OCI-LY1 (cell line): Measurements from ENCODE around the gene EXTL2.

Source experiments
- H2AFZ ChIP-seq: fragments of 200-600 bp; sonication (generic), shearing (Covaris generic); 2 replicates; pipeline ENCODE4 v1.6.0; 2014; ENCODE audit warnings: antibody characterized with exemption, mild to moderate bottlenecking, low read length
- H3F3A ChIP-seq: fragments of 200-600 bp; sonication (generic), shearing (Covaris generic); 2 replicates; pipeline ENCODE4 v1.6.0; 2014; ENCODE audit warnings: mild to moderate bottlenecking, antibody characterized with exemption, low read length, moderate library complexity; ENCODE audit not compliant: insufficient read depth
- H3K27ac ChIP-seq: fragments of 200-600 bp; sonication (generic); 2 replicates; pipeline ENCODE4 v1.5.1; 2014; ENCODE audit warnings: low read length, mixed run types, mild to moderate bottlenecking, low read depth; ENCODE audit not compliant: poor library complexity, severe bottlenecking
- H3K27me3 ChIP-seq: fragments of 200-600 bp; sonication (generic); 2 replicates; pipeline ENCODE4 v1.6.0; 2014; ENCODE audit warnings: antibody characterized with exemption, mild to moderate bottlenecking, low read length, moderate library complexity; ENCODE audit not compliant: insufficient read depth
- H3K36me3 ChIP-seq: fragments of 200-600 bp; sonication (generic); 2 replicates; pipeline ENCODE4 v1.6.1; 2014; ENCODE audit warnings: mild to moderate bottlenecking, antibody characterized with exemption, low read length, moderate library complexity, mixed read lengths; ENCODE audit not compliant: insufficient read depth
- H3K4me1 ChIP-seq: fragments of 200-600 bp; sonication (generic); 2 replicates; pipeline ENCODE4 v1.5.1; 2014; ENCODE audit warnings: mild to moderate bottlenecking, low read length, moderate library complexity; ENCODE audit not compliant: insufficient read depth, severe bottlenecking
- H3K4me2 ChIP-seq: fragments of 200-600 bp; sonication (generic), shearing (Covaris generic); 2 replicates; pipeline ENCODE4 v1.6.1; 2014; ENCODE audit warnings: low read length
- H3K4me3 ChIP-seq: fragments of 200-600 bp; sonication (generic); 2 replicates; pipeline ENCODE4 v1.5.1; 2014; ENCODE audit warnings: low read length, low read depth, mild to moderate bottlenecking, mixed read lengths; ENCODE audit not compliant: poor library complexity, severe bottlenecking
- H3K79me2 ChIP-seq: fragments of 200-600 bp; shearing (Covaris generic); 2 replicates; pipeline ENCODE4 v1.6.1; 2016; ENCODE audit warnings: mixed run types, low read length, mixed read lengths; ENCODE audit not compliant: insufficient read depth
- H3K9ac ChIP-seq: fragments of 200-600 bp; sonication (generic), shearing (Covaris generic); 2 replicates; pipeline ENCODE4 v1.6.1; 2014; ENCODE audit warnings: mild to moderate bottlenecking, low read length, mixed read lengths
- H3K9me2 ChIP-seq: fragments of 200-600 bp; sonication (generic), shearing (Covaris generic); 2 replicates; pipeline ENCODE4 v1.6.1; 2014; ENCODE audit warnings: low read depth, mild to moderate bottlenecking, low read length, mixed read lengths
- H3K9me3 ChIP-seq: fragments of 200-600 bp; shearing (Covaris generic); 2 replicates; pipeline ENCODE4 v1.6.1; 2014; ENCODE audit warnings: low read length, mixed read lengths
- H4K20me1 ChIP-seq: fragments of 200-600 bp; sonication (generic), shearing (Covaris generic); 2 replicates; pipeline ENCODE4 v1.6.0; 2016; ENCODE audit warnings: mild to moderate bottlenecking, low read length; ENCODE audit not compliant: insufficient read depth
- CTCF ChIP-seq: fragments of 200-600 bp; sonication (generic), shearing (Covaris generic); IDR thresholded peaks from 2 replicates; pipeline ENCODE4 v1.5.1; 2017; ENCODE audit warnings: mild to moderate bottlenecking, antibody characterized with exemption, low read length, moderate library complexity, mixed read lengths
- EZH2 ChIP-seq: fragments of 200-600 bp; sonication (generic), shearing (Covaris generic); IDR thresholded peaks from 2 replicates; pipeline ENCODE4 v1.8.0; 2017; ENCODE audit warnings: borderline replicate concordance, mixed run types, mild to moderate bottlenecking, antibody characterized with exemption, low read length, moderate library complexity, mixed read lengths

EXTL2 gene

GRCh38 chr1:100874433-100874832, 20.2 kb downstream of the EXTL2 start:
- no peaks in the 10 kb centered on the region for H3K9me3 ChIP-seq
- no peak overlapping the region for H3K27ac ChIP-seq
- no peaks in the 10 kb centered on the region for H3K36me3 ChIP-seq
- no peaks in the 10 kb centered on the region for H3F3A ChIP-seq
- H3K4me2 ChIP-seq: no peak overlapping the region
- TF ChIP-seq CTCF: no peak
- H3K4me1 ChIP-seq: no peaks in the 10 kb centered on the region
- H3K9ac ChIP-seq: no peak overlapping the region
- H2AFZ ChIP-seq: no peak overlapping the region
- H3K27me3 ChIP-seq: no peaks in the 10 kb centered on the region
- no peaks in the 10 kb centered on the region for H3K9me2 ChIP-seq
- no peak overlapping the region for H3K4me3 ChIP-seq
- H4K20me1 ChIP-seq: no peaks in the 10 kb centered on the region
- no peaks in the 10 kb centered on the region for H3K79me2 ChIP-seq

- Histone ChIP-seq H3K9me3 (no peaks in the 10 kb centered on the region), H3K27me3 (no peaks in the 10 kb centered on the region), H3K4me3 (no peak overlapping the region), H3K9me2 (no peaks in the 10 kb centered on the region), H3F3A (no peaks in the 10 kb centered on the region), H3K9ac (no peak overlapping the region), H2AFZ (no peak overlapping the region), H3K36me3 (no peaks in the 10 kb centered on the region), H3K27ac (no peak overlapping the region), H4K20me1 (no peaks in the 10 kb centered on the region), H3K79me2 (no peaks in the 10 kb centered on the region), H3K4me1 (no peaks in the 10 kb centered on the region), H3K4me2 (no peak overlapping the region)
- no peak for TF ChIP-seq CTCF
- TF ChIP-seq EZH2: no peak
These were observed 24.6 kb downstream of the EXTL2 start for GRCh38 chr1:100869996-100870395.

GRCh38 chr1:100868364-100868995, 26.2 kb downstream of the EXTL2 start:
- no peak overlapping the region for H3K9ac ChIP-seq

More at GRCh38 chr1:100868364-100868995, 26.2 kb downstream of the EXTL2 start:
- Histone ChIP-seq H3K9me2 (no peaks in the 10 kb centered on the region), H3F3A (no peaks in the 10 kb centered on the region), H3K79me2 (no peaks in the 10 kb centered on the region), H3K4me2 (no peak overlapping the region), H3K9me3 (no peaks in the 10 kb centered on the region), H3K27me3 (no peaks in the 10 kb centered on the region), H3K4me1 (no peaks in the 10 kb centered on the region), H3K36me3 (no peaks in the 10 kb centered on the region), H2AFZ (no peak overlapping the region), H4K20me1 (no peaks in the 10 kb centered on the region), H3K27ac (no peak overlapping the region), H3K4me3 (no peak overlapping the region)
- TF ChIP-seq CTCF (peak; percentile 60), EZH2 (no peak)
